ENCODE measurements around the gene MED16.
A peak's percentile ranks its signal among the peaks of the same experiment; 100 is the strongest.

Gene MED16

DNA sequence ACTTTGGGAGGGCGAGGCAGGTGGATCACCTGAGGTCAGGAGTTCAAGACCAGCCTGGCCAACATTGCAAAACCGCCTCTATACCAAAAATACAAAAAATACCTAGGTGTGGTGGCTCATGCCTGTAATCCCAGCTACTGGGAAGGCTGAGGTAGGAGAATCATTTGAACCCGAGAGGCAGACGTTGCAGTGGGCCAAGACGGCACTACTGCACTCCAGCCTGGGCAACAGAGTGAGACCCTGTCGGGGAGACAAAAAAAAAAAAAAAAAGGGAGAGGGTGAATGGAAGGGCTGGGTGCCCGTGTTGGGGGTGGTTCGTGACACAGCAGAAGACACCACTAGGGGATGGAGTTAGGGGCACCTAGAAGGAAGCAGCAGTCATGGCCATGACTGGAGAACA, 22.7 kb downstream of the MED16 start:
- Mint-ChIP-seq H3K27ac (no peak overlapping the region), H3K4me1 (ENCODE audit: low read depth) (peaks cover 32% of the 10 kb centered on the region), H3K9me3 (no peaks in the 10 kb centered on the region), H3K27me3 (no peaks in the 10 kb centered on the region), H3K4me3 (no peak overlapping the region), H3K36me3 (ENCODE audit: low read depth) (peaks cover 81% of the 10 kb centered on the region)
- intact Hi-C loops (cut with micrococcal nuclease): no loop called here

DNA sequence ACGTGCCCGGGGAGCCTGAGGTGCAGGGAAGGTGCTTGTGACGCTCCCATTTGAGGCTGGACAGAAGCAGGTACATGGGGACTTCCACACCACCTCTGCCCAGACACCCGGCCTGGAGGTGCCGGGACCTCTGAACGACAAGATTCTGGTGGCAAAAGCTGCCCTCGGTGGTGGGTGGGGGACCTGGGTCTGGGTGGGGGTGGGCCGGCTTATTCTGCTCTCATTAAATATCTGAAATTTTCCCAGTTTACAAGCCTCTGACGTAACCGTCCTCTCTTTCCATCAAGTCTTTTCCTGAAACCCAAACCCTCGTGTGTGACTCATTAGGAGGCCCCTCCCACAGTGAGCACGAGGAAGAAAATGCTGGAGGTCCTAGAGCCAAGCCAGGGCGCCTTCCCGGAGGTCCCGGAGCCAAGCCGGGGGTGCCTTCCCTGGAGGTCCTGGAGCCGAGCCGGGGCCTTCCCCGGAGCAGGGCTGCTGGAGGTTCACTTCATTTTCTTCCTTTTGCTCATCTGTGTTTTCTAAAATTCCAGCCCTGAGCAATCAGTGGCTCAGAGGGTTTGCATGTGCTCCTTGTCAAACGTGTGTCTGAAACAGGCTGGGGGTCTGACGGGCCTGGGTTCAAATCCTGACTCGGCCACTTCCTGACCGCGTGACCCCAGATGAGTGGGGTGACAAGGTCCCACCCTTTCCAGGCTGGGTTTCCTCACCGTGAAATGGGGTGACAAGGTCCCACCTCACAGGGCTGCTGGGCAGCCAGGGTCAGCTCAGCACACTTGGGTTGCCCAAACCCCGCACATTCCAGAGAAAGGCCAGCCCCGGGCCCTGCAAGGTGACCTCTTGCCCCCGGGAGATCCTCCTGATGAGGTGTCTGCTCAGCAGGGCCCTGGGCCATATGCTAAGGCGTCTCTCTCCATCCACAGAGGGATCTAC, 23.5 kb downstream of the MED16 start:
- Mint-ChIP-seq H3K27me3 (no peaks in the 10 kb centered on the region), H3K4me3 (no peak overlapping the region), H3K27ac (peak overlapping the region; percentile 62), H3K9me3 (no peaks in the 10 kb centered on the region), H3K36me3 (ENCODE audit: low read depth) (peaks cover 73% of the 10 kb centered on the region), H3K4me1 (ENCODE audit: low read depth) (peaks cover 32% of the 10 kb centered on the region)
- intact Hi-C loops (cut with micrococcal nuclease): no loop called here

- H3K9me3 Mint-ChIP-seq: no peaks in the 10 kb centered on the region
- H3K4me3 Mint-ChIP-seq: no peak overlapping the region
These were observed 24.3 kb downstream of the MED16 start for GRCh38 chr19:868458-869244.

DNA sequence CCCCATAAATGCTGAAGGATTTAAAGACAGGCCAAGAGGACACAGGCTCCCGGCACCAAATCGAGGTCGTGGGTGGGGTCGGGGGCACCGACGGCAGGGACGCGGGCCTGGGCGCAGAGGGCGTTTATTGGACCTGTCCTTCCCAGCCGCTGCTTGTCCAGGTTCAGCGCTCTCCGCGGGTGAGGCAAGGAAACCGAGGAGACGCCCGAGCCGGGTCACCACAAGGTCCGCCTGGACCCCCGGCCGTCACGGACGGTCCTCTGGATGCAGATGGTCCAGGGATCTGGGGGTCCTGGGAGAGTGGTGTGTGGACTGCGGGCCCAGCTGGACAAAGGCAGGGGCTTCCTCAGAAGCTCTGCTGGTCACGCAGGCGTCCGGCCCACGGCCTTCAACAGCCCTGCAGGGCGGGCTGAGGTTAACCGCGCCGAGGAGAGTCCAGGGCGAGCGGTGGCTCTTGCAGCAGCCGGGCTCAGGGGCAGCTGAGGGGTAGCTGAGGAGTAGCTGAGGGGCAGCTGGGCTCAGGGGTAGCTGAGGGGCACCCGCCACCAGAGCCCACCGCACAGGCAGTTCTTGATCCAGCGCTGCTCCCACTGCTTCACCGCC, 25.0 kb downstream of the MED16 start:
- intact Hi-C loops (cut with micrococcal nuclease): no loop called here
- no peaks in the 10 kb centered on the region for H3K9me3 Mint-ChIP-seq
- H3K4me3 Mint-ChIP-seq: no peak overlapping the region
- H3K27me3 Mint-ChIP-seq: no peaks in the 10 kb centered on the region
- peaks cover 70% of the 10 kb centered on the region for H3K36me3 Mint-ChIP-seq (ENCODE audit: low read depth)
- no peak overlapping the region for H3K27ac Mint-ChIP-seq
- H3K4me1 Mint-ChIP-seq (ENCODE audit: low read depth): peaks cover 44% of the 10 kb centered on the region

More at GRCh38 chr19:868458-869244, 24.3 kb downstream of the MED16 start:
- intact Hi-C loops (cut with micrococcal nuclease): no loop called here
- Mint-ChIP-seq H3K4me1 (ENCODE audit: low read depth) (peaks cover 37% of the 10 kb centered on the region), H3K27ac (no peak overlapping the region), H3K27me3 (no peaks in the 10 kb centered on the region), H3K36me3 (ENCODE audit: low read depth) (peaks cover 65% of the 10 kb centered on the region)

- Mint-ChIP-seq H3K4me3 (no peak overlapping the region), H3K27ac (no peak overlapping the region), H3K9me3 (no peaks in the 10 kb centered on the region), H3K4me1 (ENCODE audit: low read depth) (peaks cover 46% of the 10 kb centered on the region), H3K36me3 (ENCODE audit: low read depth) (peaks cover 73% of the 10 kb centered on the region), H3K27me3 (no peaks in the 10 kb centered on the region)
- intact Hi-C loops (cut with micrococcal nuclease): no loop called here
These were observed 25.6 kb downstream of the MED16 start for GRCh38 chr19:867301-867793.

GRCh38 chr19:866769-867300, 26.2 kb downstream of the MED16 start:
- peaks cover 69% of the 10 kb centered on the region for H3K36me3 Mint-ChIP-seq (ENCODE audit: low read depth)
- H3K9me3 Mint-ChIP-seq: no peaks in the 10 kb centered on the region
- intact Hi-C loops (cut with micrococcal nuclease): no loop called here
- H3K4me1 Mint-ChIP-seq (ENCODE audit: low read depth): peaks cover 44% of the 10 kb centered on the region
- no peak overlapping the region for H3K4me3 Mint-ChIP-seq
- H3K27ac Mint-ChIP-seq: no peak overlapping the region
- no peaks in the 10 kb centered on the region for H3K27me3 Mint-ChIP-seq

GRCh38 chr19:863315-863620, 29.7 kb downstream of the MED16 start:
- Mint-ChIP-seq H3K36me3 (ENCODE audit: low read depth) (peaks cover 39% of the 10 kb centered on the region), H3K4me3 (peak overlapping the region; percentile 77), H3K27ac (peak overlapping the region; percentile 88), H3K9me3 (no peaks in the 10 kb centered on the region), H3K27me3 (peaks cover 2% of the 10 kb centered on the region), H3K4me1 (ENCODE audit: low read depth) (peaks cover 53% of the 10 kb centered on the region)
- intact Hi-C loops (cut with micrococcal nuclease): loop anchor here (2.0 to 5.0 kb wide), 3 partner anchors 50 to 119 kb away; partner anchors contain the start of genes R3HDM4 and WDR18

- peaks cover 58% of the 10 kb centered on the region for H3K4me1 Mint-ChIP-seq (ENCODE audit: low read depth)
- no peaks in the 10 kb centered on the region for H3K9me3 Mint-ChIP-seq
- peak overlapping the region; percentile 88 for H3K27ac Mint-ChIP-seq
- H3K27me3 Mint-ChIP-seq: peaks cover 2% of the 10 kb centered on the region
- H3K4me3 Mint-ChIP-seq: peak overlapping the region; percentile 77
- intact Hi-C loops (cut with micrococcal nuclease): loop anchor here (2.0 to 5.0 kb wide), 3 partner anchors 50 to 120 kb away; partner anchors contain the start of genes R3HDM4 and WDR18
- peaks cover 33% of the 10 kb centered on the region for H3K36me3 Mint-ChIP-seq (ENCODE audit: low read depth)
These were observed 30.2 kb downstream of the MED16 start for GRCh38 chr19:862581-863314.

DNA sequence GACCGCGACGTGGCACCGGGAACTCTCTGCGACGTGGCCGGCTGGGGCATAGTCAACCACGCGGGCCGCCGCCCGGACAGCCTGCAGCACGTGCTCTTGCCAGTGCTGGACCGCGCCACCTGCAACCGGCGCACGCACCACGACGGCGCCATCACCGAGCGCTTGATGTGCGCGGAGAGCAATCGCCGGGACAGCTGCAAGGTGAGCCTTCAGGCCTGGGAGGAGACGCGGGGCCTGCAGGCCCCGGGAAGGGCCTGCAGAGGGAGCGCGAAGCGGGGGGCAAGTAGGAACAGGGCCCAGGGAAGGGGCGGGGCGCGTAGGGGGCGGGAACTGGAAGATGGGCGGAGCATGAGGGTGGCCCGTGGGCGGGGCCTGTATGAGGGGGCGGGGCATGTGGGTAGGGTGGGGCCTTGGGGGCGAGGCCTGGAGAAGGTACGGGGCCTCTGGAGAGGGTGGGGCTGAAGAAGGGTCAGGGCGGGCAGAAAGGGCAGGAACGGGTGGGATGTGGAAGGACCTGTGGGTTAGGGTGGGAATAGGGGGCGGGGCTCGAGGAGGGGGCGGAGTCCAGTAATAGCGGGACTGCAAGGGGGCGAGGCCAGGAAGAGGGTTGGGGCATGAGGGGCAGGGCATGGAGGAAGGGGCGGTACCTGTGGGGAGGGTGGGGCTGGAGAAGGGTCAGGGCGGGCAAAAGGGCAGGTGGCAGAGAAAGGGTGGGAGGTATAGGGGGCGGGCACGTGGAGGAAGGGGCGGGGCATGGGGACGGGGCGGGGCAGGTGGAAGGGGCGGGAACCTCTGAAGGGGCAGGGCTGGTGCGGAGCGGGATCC, 31.0 kb downstream of the MED16 start:
- H3K27me3 Mint-ChIP-seq: peaks cover 2% of the 10 kb centered on the region
- peaks cover 57% of the 10 kb centered on the region for H3K4me1 Mint-ChIP-seq (ENCODE audit: low read depth)
- H3K27ac Mint-ChIP-seq: peak overlapping the region; percentile 88
- H3K4me3 Mint-ChIP-seq: peak overlapping the region; percentile 77
- intact Hi-C loops (cut with micrococcal nuclease): loop anchor here (2.0 to 5.0 kb wide), 3 partner anchors 51 to 120 kb away; partner anchors contain the start of genes R3HDM4 and WDR18
- H3K9me3 Mint-ChIP-seq: no peaks in the 10 kb centered on the region
- H3K36me3 Mint-ChIP-seq (ENCODE audit: low read depth): peaks cover 26% of the 10 kb centered on the region

- intact Hi-C loops (cut with micrococcal nuclease): loop anchor here (5.0 kb wide), 1 partner anchor 121 kb away; the partner anchor contains the start of gene WDR18
- H3K4me3 Mint-ChIP-seq: peak overlapping the region; percentile 76
- no peaks in the 10 kb centered on the region for H3K9me3 Mint-ChIP-seq
- H3K36me3 Mint-ChIP-seq (ENCODE audit: low read depth): peaks cover 23% of the 10 kb centered on the region
- H3K27ac Mint-ChIP-seq: peak overlapping the region; percentile 88
- peaks cover 57% of the 10 kb centered on the region for H3K4me1 Mint-ChIP-seq (ENCODE audit: low read depth)
- H3K27me3 Mint-ChIP-seq: peaks cover 2% of the 10 kb centered on the region
These were observed 31.7 kb downstream of the MED16 start for GRCh38 chr19:861141-861755.

DNA sequence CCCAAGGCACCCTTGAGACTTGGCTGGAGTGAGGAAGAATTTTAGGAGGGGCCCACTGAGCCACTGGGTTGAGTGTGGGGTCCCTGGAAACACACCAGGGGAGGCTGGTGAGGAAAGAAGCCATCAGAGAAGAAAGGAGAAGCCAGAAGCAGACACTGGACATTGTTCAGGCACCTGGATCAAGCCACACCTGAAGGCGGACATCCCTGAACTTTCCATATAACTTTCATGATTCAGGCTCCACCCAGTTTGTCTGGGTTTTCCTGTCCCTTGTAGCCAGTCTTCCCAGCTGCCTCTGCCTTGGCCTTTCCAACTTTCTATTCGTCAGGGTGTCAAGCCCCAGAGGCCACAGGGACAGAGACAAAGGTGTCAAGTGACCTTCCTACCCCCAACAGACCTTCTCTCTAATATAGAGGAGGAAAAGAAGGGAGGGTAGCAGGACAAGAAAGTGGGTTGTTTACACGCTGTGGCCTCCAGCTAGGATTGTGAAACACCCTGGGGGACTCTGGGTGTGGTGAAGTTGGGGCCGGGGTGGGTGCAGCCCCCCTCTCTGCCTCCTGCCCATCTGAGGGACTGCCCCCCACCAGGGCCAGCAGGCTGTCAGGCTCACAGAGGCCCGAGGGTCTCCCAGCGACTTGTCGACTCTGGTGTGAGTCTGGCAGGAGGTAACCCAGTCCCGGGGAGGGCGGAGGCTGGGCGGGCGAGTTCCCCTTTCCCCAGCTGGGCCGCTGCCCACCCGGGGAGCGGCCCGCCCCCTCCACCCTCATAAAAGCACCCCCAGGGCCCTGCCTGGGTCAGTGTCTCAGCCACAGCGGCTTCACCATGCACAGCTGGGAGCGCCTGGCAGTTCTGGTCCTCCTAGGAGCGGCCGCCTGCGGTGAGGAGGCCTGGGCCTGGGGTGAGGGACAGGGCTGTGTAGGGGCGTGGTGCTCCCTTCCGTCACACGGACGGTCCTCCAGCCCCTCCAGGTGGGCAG, 33.8 kb downstream of the MED16 start, which contains the start of gene CFD:
CFD (plus strand) TSS at position 797 of the 976 bp plus-strand sequence; CDS start at position 823, 26 bp downstream.
- intact Hi-C loops (cut with micrococcal nuclease): no loop called here
- H3K4me3 Mint-ChIP-seq: peak within 1 kb of the TSS; percentile 76
- H3K27me3 Mint-ChIP-seq: peaks cover 2% of the 10 kb centered on the region
- peaks cover 57% of the 10 kb centered on the region for H3K4me1 Mint-ChIP-seq (ENCODE audit: low read depth)
- no peaks in the 10 kb centered on the region for H3K9me3 Mint-ChIP-seq
- H3K27ac Mint-ChIP-seq: peak within 1 kb of the TSS; percentile 89
- peaks cover 17% of the 10 kb centered on the region for H3K36me3 Mint-ChIP-seq (ENCODE audit: low read depth)
